HG03025 (cell line): ENCODE measurements around the gene PLCB3.
"Not testable (repeated sequence)": the region's sequence is repeated elsewhere in the genome, so short reads cannot be mapped to it uniquely, and the experiment has no call there.

Source experiments
- ATAC-seq: cut with Tn5 transposase; IDR thresholded peaks from one replicate; pipeline ENCODE4 v1.9.1; 2021; ENCODE audit warnings: mild to moderate bottlenecking, moderate library complexity; ENCODE audit not compliant: unreplicated experiment, low FRiP score

PLCB3 gene

DNA sequence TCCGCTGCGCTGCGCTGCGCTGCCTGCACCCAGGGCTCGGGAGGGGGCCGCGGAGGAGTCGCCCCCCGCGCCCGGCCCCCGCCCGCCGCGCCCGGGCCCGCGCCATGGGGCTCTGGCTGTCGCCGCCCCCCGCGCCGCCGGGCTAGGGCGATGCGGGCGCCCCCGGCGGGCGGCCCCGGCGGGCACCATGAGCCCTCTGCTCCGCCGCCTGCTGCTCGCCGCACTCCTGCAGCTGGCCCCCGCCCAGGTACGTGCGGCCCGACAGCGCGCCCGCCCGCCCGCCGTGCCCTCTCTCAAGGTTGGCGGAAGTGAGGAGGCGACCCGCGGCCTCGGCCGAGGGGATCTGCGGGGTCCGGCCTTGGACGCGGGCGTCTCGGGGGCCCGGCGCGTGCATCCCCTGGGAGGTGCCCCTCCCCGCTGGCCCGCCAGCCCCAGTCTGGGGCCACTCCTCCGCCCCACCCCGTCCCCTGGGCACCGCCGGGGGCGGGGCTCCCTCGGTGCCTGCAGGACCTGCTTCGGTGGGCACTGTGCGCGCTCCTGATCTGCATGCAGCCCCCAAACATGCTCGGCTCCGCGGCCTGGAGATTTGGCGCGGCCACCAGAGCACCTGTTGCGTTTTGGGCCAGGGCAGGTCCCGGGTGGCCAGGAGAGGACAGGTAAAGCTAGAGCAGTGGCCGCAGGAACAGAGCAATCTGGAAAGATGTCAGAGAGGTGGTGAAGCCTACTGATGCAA lies 16.5 kb upstream of the PLCB3 start:
- ATAC-seq, result no peak

DNA sequence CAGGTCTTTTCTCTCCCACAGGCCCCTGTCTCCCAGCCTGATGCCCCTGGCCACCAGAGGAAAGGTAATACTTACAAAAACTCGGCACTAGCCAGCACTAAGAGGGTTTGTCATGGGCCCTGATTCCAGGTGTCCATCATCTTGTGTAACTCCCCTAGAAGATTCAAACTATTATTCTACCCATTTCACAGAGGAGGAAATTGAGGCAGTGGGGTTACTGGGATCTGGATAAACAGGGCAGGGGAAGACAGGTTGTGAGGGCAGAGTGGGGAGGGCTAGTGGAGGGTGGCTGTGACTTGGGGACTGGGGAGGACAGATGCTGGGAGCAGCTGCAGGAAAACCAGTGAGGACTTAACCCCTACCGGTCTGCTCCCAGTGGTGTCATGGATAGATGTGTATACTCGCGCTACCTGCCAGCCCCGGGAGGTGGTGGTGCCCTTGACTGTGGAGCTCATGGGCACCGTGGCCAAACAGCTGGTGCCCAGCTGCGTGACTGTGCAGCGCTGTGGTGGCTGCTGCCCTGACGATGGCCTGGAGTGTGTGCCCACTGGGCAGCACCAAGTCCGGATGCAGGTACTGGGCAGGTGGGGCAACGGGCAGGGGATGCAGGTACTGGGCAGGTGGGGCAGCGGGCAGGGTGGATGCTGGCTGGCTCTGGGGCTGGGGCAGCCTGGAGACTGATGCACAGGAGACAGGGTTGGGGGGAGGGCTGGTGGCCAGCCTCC lies 15.7 kb upstream of the PLCB3 start:
- ATAC-seq, result no peak

DNA sequence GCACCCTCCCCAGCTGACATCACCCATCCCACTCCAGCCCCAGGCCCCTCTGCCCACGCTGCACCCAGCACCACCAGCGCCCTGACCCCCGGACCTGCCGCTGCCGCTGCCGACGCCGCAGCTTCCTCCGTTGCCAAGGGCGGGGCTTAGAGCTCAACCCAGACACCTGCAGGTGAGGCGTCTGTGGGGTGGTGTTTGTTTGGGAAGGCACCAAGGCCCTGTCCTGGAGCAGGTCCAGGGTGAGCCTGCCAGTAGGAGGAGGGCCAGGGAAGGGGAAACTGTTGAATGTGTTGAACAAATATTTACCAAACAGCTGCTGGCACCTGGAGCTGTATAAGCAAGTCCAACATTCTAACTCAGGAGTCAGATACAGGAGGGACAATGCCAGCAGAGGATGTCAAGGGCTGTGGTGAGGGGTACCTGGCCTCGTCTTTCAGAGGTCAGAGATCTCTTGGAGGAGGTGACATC lies 13.8 kb upstream of the PLCB3 start:
- ATAC-seq, result no peak

DNA sequence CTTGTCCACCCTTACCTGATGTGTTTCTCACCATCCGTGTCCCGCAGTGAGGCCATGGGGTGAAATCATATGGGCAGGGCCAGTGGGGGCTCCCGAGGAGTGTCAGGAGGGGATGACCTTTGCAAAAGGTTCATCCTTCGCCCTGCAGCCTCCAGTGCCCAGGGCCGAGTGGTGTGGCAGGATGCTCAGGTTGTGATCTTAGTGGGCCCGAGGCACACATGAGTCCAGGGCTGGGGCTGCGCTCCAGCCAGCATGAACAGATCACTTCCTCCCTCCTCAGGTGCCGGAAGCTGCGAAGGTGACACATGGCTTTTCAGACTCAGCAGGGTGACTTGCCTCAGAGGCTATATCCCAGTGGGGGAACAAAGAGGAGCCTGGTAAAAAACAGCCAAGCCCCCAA lies 13.3 kb upstream of the PLCB3 start:
- ATAC-seq, result no peak

DNA sequence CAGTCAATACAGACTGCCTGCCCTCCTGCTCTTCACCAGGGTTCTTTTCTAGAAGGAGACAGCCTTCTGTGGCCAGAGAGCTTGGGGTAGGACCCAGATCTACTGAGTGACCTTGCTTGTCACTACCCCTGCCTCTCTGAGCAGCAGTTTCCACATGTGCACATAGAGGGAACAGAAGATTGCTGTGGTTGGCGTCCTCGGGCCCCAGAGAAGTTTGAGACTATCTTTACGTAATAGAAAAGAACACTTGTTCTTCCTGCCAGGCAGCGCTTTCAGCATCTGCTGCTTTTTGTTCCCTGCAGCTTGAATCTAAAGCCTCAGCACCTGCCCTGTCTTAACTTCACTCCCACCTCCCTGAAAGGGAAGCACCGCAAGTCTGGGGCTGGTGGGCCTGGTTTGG lies 12.3 kb upstream of the PLCB3 start:
- ATAC-seq, result no peak

DNA sequence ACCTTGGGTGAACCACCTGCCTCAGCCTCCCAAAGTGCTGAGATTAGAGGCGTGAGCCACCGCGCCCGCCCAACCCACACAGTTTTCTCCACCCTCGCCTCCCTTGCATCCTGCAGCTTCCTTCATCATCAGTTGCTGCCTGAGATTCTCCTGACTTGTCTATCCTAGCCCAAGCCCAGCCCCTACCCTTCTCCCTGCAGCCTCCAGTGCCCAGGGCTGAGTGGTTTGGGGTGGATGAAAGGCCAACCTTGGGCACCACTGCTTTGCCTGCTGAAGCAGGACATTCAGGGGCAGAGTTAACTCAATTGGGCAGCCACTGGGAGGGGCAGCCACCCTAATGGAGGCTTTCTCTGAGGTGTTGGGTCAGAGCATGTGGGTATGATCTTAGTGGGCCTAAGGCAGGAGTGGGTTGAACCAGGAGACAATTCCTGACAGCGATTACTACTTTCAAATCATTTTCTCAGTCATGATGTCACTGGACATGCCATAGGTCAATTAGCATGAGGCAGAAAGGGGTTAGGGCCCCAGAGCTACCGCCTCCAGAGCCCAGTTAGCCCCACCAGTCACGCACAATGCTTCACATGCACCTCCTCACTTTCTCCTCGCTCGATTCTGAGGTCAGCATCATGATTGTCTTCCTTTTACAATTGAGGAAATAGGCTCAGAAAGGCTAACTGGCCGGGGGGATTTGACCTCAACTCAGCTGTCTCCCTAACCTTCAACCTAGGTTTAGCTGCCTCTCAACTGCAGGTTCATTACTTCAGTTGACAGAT lies 11.5 kb upstream of the PLCB3 start:
- ATAC-seq, result no peak

DNA sequence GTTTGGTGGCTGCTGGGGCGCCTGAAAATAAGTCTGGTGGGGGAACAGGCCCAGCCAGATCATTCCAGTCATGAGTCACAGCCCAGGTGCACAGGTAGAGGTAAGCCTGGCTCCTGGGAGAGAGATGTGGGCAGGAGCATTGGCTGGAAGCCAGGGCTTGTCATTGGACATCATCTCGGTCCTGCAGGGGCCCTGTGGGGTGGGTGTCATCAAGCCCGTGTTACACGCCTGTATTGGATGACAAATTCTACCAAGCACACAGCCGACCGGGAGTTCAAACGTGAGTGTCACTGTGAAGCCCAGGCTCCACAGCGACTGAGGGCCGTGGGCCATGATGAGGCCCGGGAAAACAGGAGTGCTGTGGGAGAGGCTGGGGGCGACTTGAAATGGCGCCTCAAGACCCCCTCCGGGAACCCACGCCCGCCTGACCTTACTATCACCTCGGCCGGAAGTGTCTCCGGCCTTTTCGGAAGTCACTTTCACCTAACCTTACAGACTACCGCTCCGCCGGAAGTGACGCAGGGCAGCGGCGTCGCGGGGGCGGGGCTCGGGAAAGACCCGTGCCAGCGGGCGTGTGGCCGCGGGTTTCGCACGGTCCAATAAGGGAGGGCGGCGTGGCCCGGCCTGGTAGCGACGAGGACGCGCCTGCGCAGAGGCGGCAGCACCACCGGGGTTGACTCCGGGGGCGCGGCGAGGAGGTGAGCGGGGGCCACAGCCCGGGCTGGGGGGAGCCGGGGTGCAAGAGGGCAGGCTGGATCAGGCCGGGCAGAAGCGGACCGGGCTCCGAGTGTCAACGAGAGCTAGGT lies 10.7 kb upstream of the PLCB3 start, which contains the start of gene FKBP2:
FKBP2 (plus strand) TSS at position 661 of the 806 bp plus-strand sequence. CDS start 1,293 bp downstream, outside the sequence.
- ATAC-seq, result peak; percentile 53

DNA sequence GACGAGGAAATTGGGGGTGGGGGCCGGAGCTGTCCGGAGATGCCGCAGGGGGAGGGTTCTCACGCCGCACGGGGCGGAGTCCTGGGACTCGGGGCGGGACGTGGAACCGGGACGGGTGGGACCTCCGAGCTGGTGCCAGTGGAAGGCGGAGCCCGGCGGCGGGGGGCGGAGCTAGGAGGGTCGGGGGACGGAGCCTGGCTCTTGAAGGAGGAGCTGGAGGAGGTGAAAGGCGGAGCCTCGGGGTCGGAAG lies 10.2 kb upstream of the PLCB3 start:
- peak; percentile 39 for ATAC-seq

DNA sequence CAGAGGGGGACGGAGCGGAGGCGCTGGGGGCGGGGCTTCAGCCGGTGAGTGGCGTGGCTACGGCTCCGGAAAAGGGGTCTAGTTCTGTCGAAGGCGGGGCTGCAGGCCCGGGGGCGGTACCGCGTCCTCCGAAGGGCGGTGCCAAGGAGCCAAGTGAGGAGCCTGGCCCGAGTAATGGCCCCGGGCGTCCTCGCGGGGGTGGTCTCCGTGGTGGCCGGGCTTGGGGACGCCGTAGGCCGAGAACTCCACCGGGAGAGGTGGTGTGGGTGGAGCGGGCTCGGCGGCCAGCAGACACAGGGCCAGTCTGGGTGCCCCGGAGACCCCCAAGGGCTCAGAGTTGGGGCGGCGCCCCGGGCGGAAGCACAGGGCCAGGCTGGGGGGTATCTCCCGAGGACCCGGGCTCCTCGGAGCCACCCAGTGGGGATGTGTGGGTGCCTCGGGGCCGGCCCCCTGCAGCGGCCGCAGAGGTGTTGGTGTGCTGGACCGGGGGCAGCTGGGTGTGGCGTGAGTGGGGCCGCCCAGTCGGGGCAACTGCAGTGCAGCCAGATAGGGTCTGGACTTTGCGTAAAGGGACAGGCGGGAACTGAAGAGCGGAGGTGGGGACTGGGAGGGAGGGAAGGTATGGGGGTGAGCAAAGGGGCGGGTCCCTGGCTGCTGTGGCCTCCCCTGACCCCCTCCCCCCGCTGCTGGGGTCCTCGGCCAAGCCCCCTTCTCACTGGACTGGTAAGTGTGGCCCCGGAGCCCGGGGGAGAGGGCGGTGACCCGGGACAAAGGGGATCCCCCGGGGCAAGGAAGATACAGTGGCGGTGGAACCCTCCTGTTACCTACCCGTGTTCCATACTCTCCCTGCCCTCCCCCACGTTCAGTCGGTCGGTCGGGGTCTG lies 9.6 kb upstream of the PLCB3 start:
- ATAC-seq, result peak; percentile 45

DNA sequence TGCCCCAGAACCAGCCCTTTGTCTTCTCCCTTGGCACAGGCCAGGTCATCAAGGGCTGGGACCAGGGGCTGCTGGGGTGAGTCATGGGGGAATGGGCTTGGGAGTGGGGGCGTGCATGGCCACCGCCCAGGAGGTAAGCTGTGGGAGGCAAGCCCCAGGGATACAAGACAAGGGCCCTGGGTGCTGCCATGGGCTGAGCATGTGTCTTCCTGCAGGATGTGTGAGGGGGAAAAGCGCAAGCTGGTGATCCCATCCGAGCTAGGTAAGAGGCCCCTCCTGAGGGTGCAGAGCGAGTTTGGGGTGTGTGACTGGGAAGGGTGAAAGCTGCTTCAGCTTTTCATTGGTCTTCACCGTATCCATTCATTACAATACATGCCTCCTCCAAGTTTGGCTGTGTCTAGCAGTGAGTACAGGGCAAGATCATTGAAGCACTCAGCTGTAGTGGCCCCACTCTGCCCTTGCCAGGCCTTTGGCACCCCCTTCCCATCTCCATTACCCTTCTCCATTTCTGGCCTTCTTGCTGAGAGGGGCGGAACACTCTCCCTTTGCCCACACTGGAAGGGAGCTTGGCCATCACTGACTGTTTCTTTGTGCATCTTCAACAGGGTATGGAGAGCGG lies 8.0 kb upstream of the PLCB3 start:
- no peak for ATAC-seq

DNA sequence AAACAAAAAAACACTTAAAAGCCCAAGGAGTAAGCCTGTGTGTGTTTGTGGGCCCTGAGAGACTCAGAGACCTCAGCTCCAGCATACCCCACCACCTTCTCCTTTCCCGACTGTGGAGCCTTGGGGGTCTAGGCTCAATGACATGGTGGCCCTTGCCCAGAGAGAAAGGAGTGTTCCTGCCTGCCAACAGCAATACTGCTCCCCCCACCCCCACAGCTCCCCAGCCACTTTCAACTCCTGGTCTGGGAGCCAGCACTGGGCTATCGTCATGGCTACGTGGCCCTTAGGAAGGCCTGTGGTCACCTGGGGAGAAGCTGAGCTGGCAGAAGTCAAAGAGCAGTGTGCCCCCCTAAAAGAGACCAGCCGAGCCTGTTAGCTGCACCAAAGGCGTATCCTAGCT lies 7.2 kb upstream of the PLCB3 start:
- ATAC-seq, result no peak

DNA sequence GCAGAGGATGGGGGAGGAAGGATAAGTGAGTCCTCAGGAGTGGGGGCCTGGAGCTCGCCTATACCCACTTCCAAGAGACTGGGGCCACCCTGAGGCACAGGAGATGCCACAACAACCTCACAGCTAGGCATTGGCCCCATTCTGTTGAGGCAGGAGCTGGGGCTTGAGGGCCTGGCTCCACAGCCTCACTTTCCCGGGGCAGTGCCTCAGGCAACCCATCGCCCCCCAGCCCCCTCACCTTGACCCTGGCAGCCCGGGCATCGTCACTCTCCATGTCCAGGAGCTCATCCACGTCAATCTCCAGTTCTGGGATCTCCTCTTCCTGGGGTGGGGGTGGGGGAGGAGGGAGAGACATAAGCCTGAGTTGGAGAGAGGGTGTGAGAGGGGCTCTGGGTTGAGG lies 6.4 kb upstream of the PLCB3 start:
- no peak for ATAC-seq

DNA sequence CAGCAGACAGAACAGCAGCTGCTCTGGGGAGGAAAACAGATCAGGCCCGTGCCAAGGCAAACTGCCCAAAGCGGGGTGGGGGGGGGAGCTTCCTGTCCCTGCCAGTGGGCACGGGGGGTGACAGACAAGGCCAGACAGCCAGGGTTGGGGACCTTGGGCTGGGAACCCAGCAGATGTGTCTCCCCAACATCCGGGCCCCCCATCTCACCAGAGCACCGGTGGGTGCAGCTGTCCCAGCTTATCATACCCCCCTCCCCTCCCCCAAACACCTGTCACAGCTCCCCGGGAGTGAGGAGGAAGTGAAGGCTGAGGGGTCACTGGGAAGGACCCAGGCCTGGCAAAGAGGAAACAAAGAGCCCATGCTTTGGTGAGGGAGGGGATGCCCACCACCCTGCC lies 5.9 kb upstream of the PLCB3 start:
- no peak for ATAC-seq

DNA sequence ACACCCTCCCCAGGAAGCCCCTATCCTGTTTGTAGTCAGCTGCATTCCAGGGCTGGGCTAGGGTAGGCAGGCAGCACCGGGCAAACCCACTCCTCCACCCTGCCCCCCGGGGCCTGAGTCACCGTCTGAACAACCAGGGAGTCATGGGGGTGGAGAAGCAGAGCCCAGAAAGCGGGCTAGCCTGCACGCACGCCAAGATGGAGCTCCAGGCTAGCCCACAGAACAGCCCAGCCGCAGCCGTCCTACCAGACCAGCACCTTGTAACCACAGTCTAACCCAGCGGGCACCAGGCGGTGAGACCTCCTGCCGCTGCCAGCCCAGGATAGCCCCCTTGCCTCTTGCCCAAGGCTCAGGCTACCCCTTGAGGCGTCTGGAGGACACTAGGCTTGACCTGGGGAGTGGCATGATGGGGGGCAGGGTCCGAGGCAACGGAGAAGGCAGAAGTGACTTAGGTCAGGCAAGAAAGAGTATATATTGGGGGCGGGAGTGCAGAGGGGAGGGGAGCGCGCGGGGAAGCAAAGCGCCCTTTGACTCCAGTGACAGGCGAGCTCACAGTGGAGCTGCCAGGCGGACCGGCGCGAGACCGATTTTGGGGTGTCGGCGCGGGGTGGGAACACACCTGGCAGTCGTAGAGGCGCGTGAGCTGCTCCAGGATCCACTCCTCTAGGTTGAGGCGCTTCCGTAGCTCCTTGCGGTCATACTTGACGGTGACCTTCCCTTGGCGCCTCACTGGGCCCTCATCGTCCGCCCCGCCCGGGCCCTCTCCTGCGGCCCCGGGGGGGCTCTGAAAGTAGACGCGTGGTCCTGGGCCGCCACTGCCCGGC lies 5.3 kb upstream of the PLCB3 start:
- no peak for ATAC-seq

DNA sequence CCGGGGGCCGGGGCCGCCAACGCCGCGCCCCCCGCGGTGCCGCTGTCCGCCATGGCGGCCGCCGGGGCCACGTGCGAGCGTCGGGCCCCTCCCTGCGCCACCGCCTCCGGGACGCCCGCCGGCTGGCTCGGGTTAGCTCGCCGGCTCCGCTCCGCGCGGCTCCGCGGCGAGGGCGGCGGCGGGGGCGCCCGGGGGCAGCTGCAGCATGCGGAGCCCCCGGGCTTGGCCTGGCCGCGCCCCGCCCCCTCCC lies 4.8 kb upstream of the PLCB3 start:
- not testable (repeated sequence) for ATAC-seq

DNA sequence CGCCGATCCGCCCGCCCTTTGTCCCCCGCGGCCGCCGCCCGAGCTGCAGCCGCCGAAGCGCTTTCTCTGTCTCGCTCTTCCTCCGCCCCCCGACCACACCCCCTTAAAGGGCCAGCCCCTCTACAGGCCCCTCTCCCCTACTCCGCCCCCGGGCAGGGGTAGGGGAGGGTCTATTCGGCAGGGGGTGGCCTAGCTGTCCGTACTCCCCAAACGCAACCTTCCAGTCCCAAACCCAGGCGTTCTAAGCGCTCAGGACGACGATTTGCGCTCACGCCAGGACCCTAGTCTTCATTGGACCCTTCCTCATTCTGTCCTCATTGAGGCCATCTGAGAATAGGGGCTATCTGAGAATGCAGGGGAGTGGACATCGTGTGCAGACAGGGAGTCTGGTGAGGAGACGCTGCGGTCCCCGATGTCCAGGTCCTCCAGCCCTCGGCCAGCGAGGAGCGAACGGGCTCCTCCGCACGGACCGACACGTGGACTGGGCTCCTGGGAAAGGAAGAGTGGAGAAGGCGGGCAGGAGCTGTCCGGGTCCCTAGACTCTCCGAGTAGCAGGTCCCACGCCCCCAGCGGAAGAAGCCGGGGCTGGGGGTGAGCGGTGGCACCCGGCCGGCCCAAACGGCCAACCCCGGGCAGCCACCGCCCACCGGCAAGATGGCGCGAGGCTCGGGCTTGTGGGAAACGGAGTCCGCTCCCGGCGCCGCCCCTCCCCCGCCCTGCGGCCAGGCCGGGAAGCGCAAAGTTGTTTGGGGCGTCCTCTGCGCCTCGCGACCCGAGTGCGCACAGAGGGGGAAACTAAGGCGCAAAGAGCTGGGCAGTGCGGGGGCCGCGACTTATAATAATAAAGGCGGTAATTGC lies 4.2 kb upstream of the PLCB3 start, which contains the start of gene PPP1R14B:
PPP1R14B (minus strand) TSS at position 73 of the 858 bp plus-strand sequence. CDS start 270 bp downstream, outside the sequence.
- ATAC-seq, result peak; percentile 37

DNA sequence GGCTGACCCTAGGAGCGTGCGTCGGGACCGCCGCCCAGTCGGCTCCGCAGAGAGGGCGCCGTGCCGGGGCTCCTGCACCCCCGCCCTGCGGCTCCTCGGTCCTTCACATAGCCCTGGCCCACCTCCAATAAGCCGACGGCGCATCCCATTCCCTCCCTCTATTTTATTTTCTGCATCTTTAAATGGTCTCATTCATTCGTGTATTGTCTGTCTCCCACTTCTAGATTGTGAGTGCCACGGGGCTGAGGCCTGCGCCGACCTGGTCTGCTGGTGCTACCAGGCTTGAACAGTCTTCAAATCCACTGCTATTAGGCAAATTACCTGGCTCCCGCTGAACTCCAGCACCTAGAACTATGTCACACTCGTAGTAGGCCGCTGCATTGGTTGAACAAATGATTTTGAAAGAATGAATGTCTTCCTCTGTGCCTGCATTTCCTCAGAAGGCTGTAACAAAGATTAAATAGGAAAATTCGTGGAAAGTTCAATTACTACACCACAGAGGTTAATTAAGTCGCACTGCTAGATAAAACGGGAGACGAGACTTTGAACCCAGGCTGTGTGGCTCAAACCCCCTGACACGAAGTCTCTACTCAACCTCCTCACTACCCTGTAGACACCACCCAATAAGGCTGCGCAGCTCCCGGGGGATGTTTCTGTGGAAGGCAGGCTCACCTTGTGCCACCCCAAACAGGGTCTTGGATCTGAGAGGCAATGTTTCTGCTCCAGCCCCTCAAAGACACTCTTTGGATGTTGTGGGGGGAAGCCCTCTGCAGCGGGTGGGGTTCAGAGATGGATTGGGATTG lies 3.4 kb upstream of the PLCB3 start:
- peak; percentile 3 for ATAC-seq
